Germinal center (tissue), 1 donor: ENCODE data around the gene KLK10.

Source experiments
- DNase-seq: peaks from one replicate; pipeline ENCODE4 v3.0.0; 2012; ENCODE audit warnings: mixed read lengths, low spot score

KLK10 gene

DNA sequence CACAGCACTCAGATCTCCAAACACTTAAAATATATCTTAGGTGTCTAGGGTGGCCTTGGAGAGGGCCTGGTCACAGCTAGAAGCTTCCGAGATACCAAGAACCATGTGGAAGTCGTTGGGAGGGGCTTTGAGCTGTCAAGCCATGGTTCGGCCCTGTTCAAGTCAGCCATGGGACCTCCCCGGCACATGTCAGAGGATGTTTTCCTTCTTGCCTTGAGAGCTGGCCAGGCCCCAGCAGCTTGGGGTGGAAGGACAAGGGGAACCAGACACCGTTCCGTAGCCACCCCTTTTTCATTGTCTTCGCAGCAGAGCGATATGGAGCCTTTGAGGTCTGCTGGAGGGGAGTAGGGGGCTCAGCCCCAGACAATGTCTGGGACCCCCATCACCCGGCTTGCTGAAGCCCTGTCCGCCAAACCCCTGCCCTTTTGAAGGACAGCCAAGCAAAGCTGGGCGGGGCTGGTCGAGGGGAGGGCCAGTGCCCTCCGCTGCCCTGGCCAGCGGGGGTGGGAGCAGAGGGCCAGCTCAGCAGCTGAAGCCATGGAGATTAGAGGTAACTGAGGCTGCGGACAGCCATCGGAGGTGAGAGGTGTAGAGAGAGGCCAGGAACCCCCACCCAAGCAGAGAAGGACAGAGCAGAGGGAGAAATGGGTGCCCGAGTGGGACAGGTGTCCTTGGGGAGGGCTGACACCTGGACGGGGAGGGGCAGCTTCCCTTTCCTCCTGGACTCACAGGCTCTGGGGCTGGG is 6.5 kb upstream of the KLK10 start:
- no peak for DNase-seq

GRCh38 chr19:51025401-51025800 is 5.9 kb upstream of the KLK10 start:
- DNase-seq = no peak

- no peak for DNase-seq
Measured at GRCh38 chr19:51024924-51025323, 5.4 kb upstream of the KLK10 start.

GRCh38 chr19:51023946-51024345 is 4.4 kb upstream of the KLK10 start:
- no peak for DNase-seq

GRCh38 chr19:51022526-51022925 is 3.0 kb upstream of the KLK10 start:
- no peak for DNase-seq

DNA sequence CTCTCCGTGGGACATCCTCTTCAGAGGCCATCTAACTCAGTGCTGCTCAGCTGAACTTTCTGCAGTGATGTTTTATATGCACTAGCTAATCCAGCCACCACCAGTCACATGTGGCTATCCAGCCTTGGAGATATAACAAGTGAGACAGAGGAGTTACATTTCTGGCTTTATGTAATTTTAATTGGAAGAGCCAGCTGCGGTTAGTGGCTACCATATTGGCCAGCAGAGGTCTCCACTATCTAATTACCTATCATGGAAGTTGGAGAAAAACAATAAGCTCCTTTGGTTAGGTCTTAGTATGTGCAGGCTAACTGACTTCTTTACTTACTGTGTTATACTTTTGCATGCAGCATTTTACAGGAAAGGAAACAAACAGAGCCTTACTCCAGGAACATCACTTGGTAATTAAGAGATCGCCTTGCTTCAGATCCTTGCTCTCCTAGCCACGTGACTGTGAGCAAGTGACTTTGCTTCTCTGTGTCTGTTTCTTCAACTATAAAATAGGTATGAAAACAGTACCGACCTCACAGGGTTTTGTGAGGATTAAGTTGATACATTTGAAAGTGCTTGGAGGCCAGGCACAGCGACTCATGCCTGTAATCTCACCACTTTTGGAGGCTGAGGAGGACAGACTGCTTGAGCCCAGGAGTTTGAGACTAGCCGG is 1.6 kb upstream of the KLK10 start:
- no peak for DNase-seq

GRCh38 chr19:51018745-51019543 is 565 bp downstream of the KLK10 start:
- no peak for DNase-seq

GRCh38 chr19:51016798-51017683 is 2.5 kb downstream of the KLK10 start:
- no peak for DNase-seq

DNA sequence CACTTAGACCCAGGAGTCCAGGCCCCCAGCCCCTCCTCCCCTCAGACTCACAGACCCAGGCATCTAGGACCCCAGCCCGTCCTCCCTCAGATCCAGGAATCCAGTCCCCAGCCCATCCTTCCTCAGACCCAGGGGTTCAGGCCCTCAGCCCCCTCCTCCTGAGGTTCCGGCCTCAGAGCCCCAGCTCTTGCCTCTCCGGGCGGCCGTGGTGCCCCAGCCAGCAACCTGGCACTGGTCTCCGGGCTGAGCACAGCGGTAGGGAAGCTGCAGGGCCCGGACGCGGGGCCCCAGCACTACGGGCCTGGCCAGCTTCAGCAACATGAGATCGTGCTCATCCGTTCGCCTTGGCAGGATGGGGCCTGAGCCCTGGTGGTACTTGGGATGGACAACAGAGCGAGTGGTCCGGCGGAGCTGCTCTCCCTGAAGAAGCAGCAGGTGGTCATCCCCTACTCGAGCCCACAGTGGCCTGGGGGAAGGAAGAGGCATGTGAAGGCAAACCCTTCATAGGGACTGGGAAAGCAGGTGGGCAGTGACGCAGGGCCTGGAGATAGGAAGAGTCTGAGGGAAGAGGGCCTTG is 3.7 kb downstream of the KLK10 start:
- no peak for DNase-seq

GRCh38 chr19:51014242-51014641 is 5.3 kb downstream of the KLK10 start:
- DNase-seq = no peak

- DNase-seq = no peak
Measured at GRCh38 chr19:51012661-51013190, 6.8 kb downstream of the KLK10 start.

DNA sequence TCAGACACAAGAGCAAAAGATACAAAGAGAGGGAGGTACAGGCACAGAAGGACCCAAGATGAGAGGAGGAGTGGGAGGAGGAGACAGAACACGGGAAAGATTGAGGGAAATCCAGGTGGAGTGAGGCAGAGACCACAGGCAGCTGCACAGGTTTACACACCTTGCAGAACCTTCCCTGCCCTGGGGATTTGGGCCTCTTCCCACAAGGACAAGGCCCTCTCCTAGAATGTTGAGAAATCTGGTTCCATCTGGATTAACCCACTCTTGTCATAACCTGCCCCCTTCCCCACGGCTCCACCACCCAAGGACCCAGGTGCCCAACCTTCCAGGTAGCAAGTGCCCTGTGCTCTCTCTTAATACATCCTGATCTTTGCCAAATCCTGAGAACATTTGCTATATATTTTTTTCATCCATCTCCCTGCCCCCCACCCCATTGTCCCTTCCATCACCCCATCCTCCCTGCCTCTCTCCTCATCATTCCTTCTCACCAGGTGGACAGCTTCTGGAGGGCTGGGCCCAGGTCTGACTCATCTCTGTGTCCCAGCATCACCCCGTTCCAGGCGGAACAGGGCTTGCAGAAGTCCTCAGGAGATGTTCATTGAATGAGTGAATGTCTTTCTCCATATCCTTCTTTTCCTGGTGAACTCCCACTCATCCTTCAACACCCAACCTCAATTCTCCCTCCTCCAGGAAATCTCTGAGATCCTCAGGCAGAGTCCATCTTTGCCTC is 9.3 kb downstream of the KLK10 start:
- DNase-seq = no peak

DNA sequence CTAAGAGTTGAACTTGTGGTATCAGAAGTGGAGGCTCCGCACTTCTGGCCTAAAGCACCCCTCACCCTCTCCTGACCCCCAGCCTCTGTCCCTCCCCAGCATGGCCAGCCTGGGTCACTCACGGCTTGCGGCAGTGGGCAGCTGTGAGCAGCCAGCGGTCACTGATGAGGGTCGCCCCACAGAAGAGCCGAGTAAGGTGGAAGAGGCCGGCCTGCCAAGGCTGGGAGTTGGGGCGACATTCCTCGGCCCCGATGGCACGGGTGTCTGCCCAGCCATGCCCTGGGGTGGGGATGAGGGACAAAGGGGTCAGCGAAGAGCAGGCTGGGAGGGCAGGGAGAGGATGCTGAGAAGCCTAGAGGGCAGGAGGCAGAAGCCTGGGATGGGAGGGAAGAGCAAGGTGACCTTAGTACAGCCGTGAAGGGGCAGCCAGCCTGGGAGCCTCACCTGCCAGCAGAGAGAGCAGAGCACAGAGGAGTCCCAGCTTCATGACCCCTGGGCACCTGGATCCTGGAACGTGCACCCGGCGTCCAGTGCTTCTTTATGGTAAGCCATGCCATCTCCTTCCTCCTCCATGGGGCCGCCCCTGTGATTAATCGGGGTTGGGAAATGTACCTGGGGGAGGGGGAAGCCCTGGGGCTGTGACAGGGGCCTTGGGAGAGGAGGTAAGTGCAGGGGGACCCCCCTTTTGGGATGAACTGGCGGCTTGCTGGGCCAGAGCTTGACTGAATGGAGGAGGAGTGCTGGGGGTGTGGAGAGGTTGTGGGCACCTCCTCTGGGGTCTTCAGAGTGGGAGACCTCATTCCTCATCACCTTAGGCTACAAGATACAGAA is 10.2 kb downstream of the KLK10 start:
- DNase-seq = no peak

- no peak for DNase-seq
Measured at GRCh38 chr19:51007488-51007887, 12.0 kb downstream of the KLK10 start.

DNA sequence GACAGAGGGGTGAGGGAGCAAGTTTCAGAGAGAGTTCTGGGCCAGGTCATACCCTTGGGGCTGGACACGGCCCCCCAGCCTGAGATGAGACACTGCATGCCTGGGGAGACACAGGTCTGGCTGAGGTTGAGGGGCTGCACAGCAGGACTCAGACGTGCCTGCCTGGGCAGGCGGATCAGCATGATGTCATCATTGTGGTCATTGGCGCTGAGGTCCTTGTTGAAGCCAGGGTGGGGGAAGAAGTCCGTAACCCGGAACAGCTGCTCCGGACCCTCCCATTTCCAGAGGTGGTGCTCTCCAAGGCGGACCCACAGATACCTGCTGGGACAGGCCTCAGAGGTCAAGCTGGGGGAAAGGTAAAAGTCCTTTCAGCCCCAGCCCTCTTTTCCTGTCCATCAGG is 13.1 kb downstream of the KLK10 start:
- DNase-seq = no peak

GRCh38 chr19:51005248-51005647 is 14.3 kb downstream of the KLK10 start:
- no peak for DNase-seq

DNA sequence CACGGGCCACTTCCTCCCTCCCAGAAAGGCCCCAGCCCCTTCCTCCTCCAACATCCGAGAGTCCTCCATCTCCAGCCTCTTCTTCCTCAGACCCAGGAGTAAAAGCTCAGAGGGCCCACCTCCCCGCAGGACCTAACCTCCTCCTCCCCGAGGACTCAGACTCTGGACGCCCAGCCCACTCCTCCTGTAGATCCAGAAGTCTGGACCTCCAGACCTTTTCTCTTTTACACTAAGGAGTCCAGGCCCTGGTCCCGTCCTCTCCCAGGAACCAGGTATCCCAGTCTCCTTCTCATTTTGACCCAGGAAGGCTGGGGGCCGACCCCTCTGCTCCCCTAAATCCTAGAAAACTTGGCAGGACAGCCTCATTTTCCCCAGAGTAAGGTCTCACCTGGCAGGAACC is 16.2 kb downstream of the KLK10 start:
- DNase-seq = no peak

- DNase-seq = peak; percentile 45
Measured at GRCh38 chr19:51002542-51003311, 16.8 kb downstream of the KLK10 start.

DNA sequence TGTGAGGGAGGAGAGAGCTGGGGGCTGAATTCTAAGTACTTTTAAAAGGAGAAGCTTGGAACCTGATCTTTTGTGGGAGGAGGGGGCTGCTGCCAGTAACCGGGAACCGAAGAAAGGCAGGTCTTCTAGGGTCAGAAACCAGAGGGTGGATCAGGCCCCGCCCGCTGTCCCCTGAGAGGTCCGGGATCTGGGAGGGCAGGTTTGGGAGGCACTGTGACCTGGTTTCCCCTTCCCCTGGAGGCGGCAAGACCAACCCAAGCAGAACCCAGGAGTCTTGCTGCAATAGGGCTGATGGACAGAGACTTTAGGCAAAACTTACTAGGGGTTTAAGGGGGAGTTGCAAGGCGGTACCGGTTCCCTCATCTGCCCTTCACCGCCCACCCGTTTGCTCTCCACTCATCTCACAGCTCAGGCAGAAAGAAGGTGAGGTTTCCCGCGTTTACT is 17.4 kb downstream of the KLK10 start:
- DNase-seq = no peak
